ENCODE results near the gene THRB.
"Not testable (repeated sequence)": the region's sequence is repeated elsewhere in the genome, so short reads cannot be mapped to it uniquely, and the experiment has no call there.

The THRB gene

GRCh38 chr3:24405057-24405456, 89.6 kb downstream of the THRB start:
- DNase-seq (ENCODE audit: low spot score) = no peak

- no peak for DNase-seq (ENCODE audit: low spot score)
These were observed 92.9 kb downstream of the THRB start for GRCh38 chr3:24401811-24402185.

- peak; percentile 14 for DNase-seq (ENCODE audit: low spot score)
These were observed 93.4 kb downstream of the THRB start for GRCh38 chr3:24401090-24401810.

- DNase-seq (ENCODE audit: low spot score) = no peak
These were observed 94.2 kb downstream of the THRB start for GRCh38 chr3:24400450-24400849.

- DNase-seq (ENCODE audit: low spot score) = no peak
These were observed 94.6 kb downstream of the THRB start for GRCh38 chr3:24400015-24400414.

- DNase-seq (ENCODE audit: low spot score) = no peak
These were observed 95.0 kb downstream of the THRB start for GRCh38 chr3:24399614-24400013.

- not testable (repeated sequence) for DNase-seq (ENCODE audit: low spot score)
These were observed 95.9 kb downstream of the THRB start for GRCh38 chr3:24398712-24399111.

GRCh38 chr3:24396338-24396737, 98.3 kb downstream of the THRB start:
- no peak for DNase-seq (ENCODE audit: low spot score)

- DNase-seq (ENCODE audit: low spot score) = no peak
These were observed 99.9 kb downstream of the THRB start for GRCh38 chr3:24394754-24395153.

GRCh38 chr3:24393316-24393715, 101.3 kb downstream of the THRB start:
- no peak for DNase-seq (ENCODE audit: low spot score)

GRCh38 chr3:24390169-24391130, 104.2 kb downstream of the THRB start:
- DNase-seq (ENCODE audit: low spot score) = no peak

GRCh38 chr3:24389108-24390090, 105.3 kb downstream of the THRB start:
- peak; percentile 8 for DNase-seq (ENCODE audit: low spot score)

- DNase-seq (ENCODE audit: low spot score) = no peak
These were observed 106.0 kb downstream of the THRB start for GRCh38 chr3:24388611-24389010.

- DNase-seq (ENCODE audit: low spot score) = no peak
These were observed 106.5 kb downstream of the THRB start for GRCh38 chr3:24388159-24388558.

- DNase-seq (ENCODE audit: low spot score) = peak; percentile 64
These were observed 107.2 kb downstream of the THRB start for GRCh38 chr3:24387493-24387892.

GRCh38 chr3:24387000-24387399, 107.7 kb downstream of the THRB start:
- peak; percentile 9 for DNase-seq (ENCODE audit: low spot score)

GRCh38 chr3:24386458-24386857, 108.2 kb downstream of the THRB start:
- DNase-seq (ENCODE audit: low spot score) = no peak

- DNase-seq (ENCODE audit: low spot score) = no peak
These were observed 109.5 kb downstream of the THRB start for GRCh38 chr3:24385012-24385615.

GRCh38 chr3:24382647-24383046, 112.0 kb downstream of the THRB start:
- no peak for DNase-seq (ENCODE audit: low spot score)

- DNase-seq (ENCODE audit: low spot score) = no peak
These were observed 114.7 kb downstream of the THRB start for GRCh38 chr3:24379936-24380335.

- DNase-seq (ENCODE audit: low spot score) = no peak
These were observed 116.3 kb downstream of the THRB start for GRCh38 chr3:24378313-24378712.

All from AG20443 (cell line).